MM.1S (cell line): ENCODE measurements around the gene GLRA1.
A peak's percentile ranks its signal among the peaks of the same experiment; 100 is the strongest.

Experiments
- DNase-seq: peaks from one replicate; pipeline ENCODE4 v3.0.0-alpha.2; 2015
- H2AFZ ChIP-seq: fragments of 300-600 bp; sonication (generic); 2 replicates; pipeline ENCODE4 v1.6.0; 2016; ENCODE audit warnings: antibody characterized with exemption, low read length
- H3F3A ChIP-seq: fragments of 300-600 bp; sonication (generic); 2 replicates; pipeline ENCODE4 v1.6.1; 2016; ENCODE audit warnings: mild to moderate bottlenecking, antibody characterized with exemption, low read length, moderate library complexity, mixed read lengths; ENCODE audit not compliant: insufficient read depth
- H3K27ac ChIP-seq: fragments of 300-600 bp; sonication (generic); 2 replicates; pipeline ENCODE4 v1.5.1; 2016; ENCODE audit warnings: mild to moderate bottlenecking, low read length
- H3K27me3 ChIP-seq: fragments of 300-600 bp; sonication (generic); replicated peaks from 2 replicates; pipeline ENCODE4 v1.6.0; 2016; ENCODE audit warnings: low read length; ENCODE audit not compliant: insufficient read depth
- H3K36me3 ChIP-seq: fragments of 300-600 bp; sonication (generic); replicated peaks from 2 replicates; pipeline ENCODE4 v1.6.1; 2016; ENCODE audit warnings: mild to moderate bottlenecking, low read length, mixed read lengths; ENCODE audit not compliant: insufficient read depth
- H3K4me1 ChIP-seq: fragments of 300-600 bp; sonication (generic); 2 replicates; pipeline ENCODE4 v1.6.1; 2016; ENCODE audit warnings: low read length, mixed read lengths
- H3K4me2 ChIP-seq: fragments of 300-600 bp; sonication (generic); 2 replicates; pipeline ENCODE4 v1.6.0; 2016; ENCODE audit warnings: low read depth, low read length
- H3K4me3 ChIP-seq: fragments of 300-600 bp; sonication (generic); 2 replicates; pipeline ENCODE4 v1.5.1; 2016; ENCODE audit warnings: low read length, mixed read lengths
- H3K79me2 ChIP-seq: fragments of 300-600 bp; sonication (generic); 2 replicates; pipeline ENCODE4 v1.6.1; 2016; ENCODE audit warnings: mixed run types, low read length, mixed read lengths
- H3K9ac ChIP-seq: fragments of 300-600 bp; sonication (generic); 2 replicates; pipeline ENCODE4 v1.6.1; 2016; ENCODE audit warnings: low read length, mixed read lengths
- H3K9me2 ChIP-seq: fragments of 300-600 bp; sonication (generic); replicated peaks from 2 replicates; pipeline ENCODE4 v1.6.1; 2016; ENCODE audit warnings: mild to moderate bottlenecking, low read length, mixed read lengths; ENCODE audit not compliant: insufficient read depth
- H3K9me3 ChIP-seq: fragments of 300-600 bp; sonication (generic); replicated peaks from 2 replicates; pipeline ENCODE4 v1.6.1; 2016; ENCODE audit warnings: mild to moderate bottlenecking, low read length, mixed read lengths; ENCODE audit not compliant: insufficient read depth
- H4K20me1 ChIP-seq: fragments of 300-600 bp; sonication (generic); 2 replicates; pipeline ENCODE4 v1.6.1; 2016; ENCODE audit warnings: mild to moderate bottlenecking, low read length, moderate library complexity, mixed read lengths; ENCODE audit not compliant: insufficient read depth
- CTCF ChIP-seq: fragments of 300-600 bp; sonication (generic); IDR thresholded peaks from 2 replicates; pipeline ENCODE4 v1.5.1; 2016; ENCODE audit warnings: antibody characterized with exemption, low read length, mixed read lengths
- EZH2 ChIP-seq: fragments of 300-600 bp; sonication (generic); optimal IDR thresholded peaks from 2 replicates; pipeline ENCODE3; 2017; ENCODE audit warnings: low read depth, mild to moderate bottlenecking, antibody characterized with exemption, low read length, mixed read lengths
- EZH2phosphoT487 ChIP-seq: fragments of 300-600 bp; sonication (generic); IDR thresholded peaks from 2 replicates; pipeline ENCODE4 v1.6.1; 2018; ENCODE audit warnings: antibody characterized with exemption, low read length

GLRA1 gene

GRCh38 chr5:151924564-151925301, at the start of gene GLRA1:
Gene GLRA1, minus strand, starts transcription at chr5:151924851. Its CDS starts 302 bp downstream, at chr5:151924549.
- Histone ChIP-seq H3K9me3 (no peaks in the 10 kb centered on the region), H3K79me2 (no peaks in the 10 kb centered on the region), H3K27me3 (no peaks in the 10 kb centered on the region), H3K27ac (no peak within 1 kb of the TSS), H3K9ac (no peak within 1 kb of the TSS), H3K4me3 (no peak within 1 kb of the TSS), H3K9me2 (no peaks in the 10 kb centered on the region), H3K36me3 (no peaks in the 10 kb centered on the region), H3K4me1 (no peaks in the 10 kb centered on the region), H3K4me2 (no peak within 1 kb of the TSS), H3F3A (no peaks in the 10 kb centered on the region), H2AFZ (no peak within 1 kb of the TSS), H4K20me1 (no peaks in the 10 kb centered on the region)
- TF ChIP-seq EZH2 = no peak
- TF ChIP-seq CTCF = no peak
- no peak for TF ChIP-seq EZH2phosphoT487
- peak; percentile 16 for DNase-seq

- H2AFZ ChIP-seq = no peak overlapping the region
- no peaks in the 10 kb centered on the region for H3K9me2 ChIP-seq
- no peaks in the 10 kb centered on the region for H4K20me1 ChIP-seq
- H3K4me3 ChIP-seq = no peak overlapping the region
- no peaks in the 10 kb centered on the region for H3K4me1 ChIP-seq
- no peak for DNase-seq
- no peaks in the 10 kb centered on the region for H3K36me3 ChIP-seq
- no peaks in the 10 kb centered on the region for H3K79me2 ChIP-seq
- H3K4me2 ChIP-seq = no peak overlapping the region
- no peaks in the 10 kb centered on the region for H3K9me3 ChIP-seq
- no peaks in the 10 kb centered on the region for H3F3A ChIP-seq
- TF ChIP-seq EZH2 (no peak), EZH2phosphoT487 (no peak), CTCF (no peak)
- no peak overlapping the region for H3K9ac ChIP-seq
- no peak overlapping the region for H3K27ac ChIP-seq
- no peaks in the 10 kb centered on the region for H3K27me3 ChIP-seq
Measured at GRCh38 chr5:151970885-151971284, 46.2 kb upstream of the GLRA1 start.

GRCh38 chr5:151967865-151968264, 43.2 kb upstream of the GLRA1 start:
- H3K36me3 ChIP-seq = no peaks in the 10 kb centered on the region
- H3K27ac ChIP-seq = no peak overlapping the region
- TF ChIP-seq CTCF = no peak
- no peak for TF ChIP-seq EZH2
- TF ChIP-seq EZH2phosphoT487 = no peak
- no peak overlapping the region for H3K9ac ChIP-seq
- no peaks in the 10 kb centered on the region for H3K27me3 ChIP-seq
- H2AFZ ChIP-seq = no peak overlapping the region
- no peak overlapping the region for H3K4me2 ChIP-seq
- H3K9me2 ChIP-seq = no peaks in the 10 kb centered on the region
- no peaks in the 10 kb centered on the region for H4K20me1 ChIP-seq
- DNase-seq = no peak
- no peaks in the 10 kb centered on the region for H3K9me3 ChIP-seq
- no peaks in the 10 kb centered on the region for H3K79me2 ChIP-seq
- H3F3A ChIP-seq = no peaks in the 10 kb centered on the region
- H3K4me1 ChIP-seq = no peaks in the 10 kb centered on the region
- no peak overlapping the region for H3K4me3 ChIP-seq
